VCaP (cell line): ENCODE data around the gene PCNT.
"Not testable (repeated sequence)": the region's sequence is repeated elsewhere in the genome, so short reads cannot be mapped to it uniquely, and the experiment has no call there.

Experiments
- H3K27ac ChIP-seq: fragments of 450-650 bp; 2 replicates; pipeline ENCODE4 v1.5.1; 2017
- CTCF ChIP-seq: fragments of 450-650 bp; conservative IDR thresholded peaks from 2 replicates; pipeline ENCODE4 v1.5.1; 2017; ENCODE audit warnings: mild to moderate bottlenecking, moderate library complexity

The PCNT gene

GRCh38 chr21:46461909-46462308 lies 138.0 kb downstream of the PCNT start:
- no peak for TF ChIP-seq CTCF
- peak overlapping the region; percentile 21 for H3K27ac ChIP-seq

- H3K27ac ChIP-seq = not testable (repeated sequence)
These were observed 141.2 kb downstream of the PCNT start for GRCh38 chr21:46465153-46465552.

GRCh38 chr21:46465651-46466050 lies 141.7 kb downstream of the PCNT start:
- TF ChIP-seq CTCF = no peak
- no peak overlapping the region for H3K27ac ChIP-seq

- TF ChIP-seq CTCF = no peak
- H3K27ac ChIP-seq = no peak overlapping the region
These were observed 144.3 kb downstream of the PCNT start for GRCh38 chr21:46468108-46468774.

- no peak overlapping the region for H3K27ac ChIP-seq
- TF ChIP-seq CTCF = no peak
These were observed 145.3 kb downstream of the PCNT start for GRCh38 chr21:46469275-46469674.

GRCh38 chr21:46471514-46471913 lies 147.6 kb downstream of the PCNT start:
- no peak overlapping the region for H3K27ac ChIP-seq
- TF ChIP-seq CTCF = no peak

GRCh38 chr21:46472246-46472645 lies 148.3 kb downstream of the PCNT start:
- TF ChIP-seq CTCF = no peak
- no peak overlapping the region for H3K27ac ChIP-seq

GRCh38 chr21:46474382-46474781 lies 150.4 kb downstream of the PCNT start:
- H3K27ac ChIP-seq = no peak overlapping the region
- no peak for TF ChIP-seq CTCF
